ENCODE data around the gene PRKCB. TPM values are rescaled to one million over a fixed set of nuclear protein-coding genes. Genes with fewer than 3 reads are reported as not detected.
"Not testable (repeated sequence)": the region's sequence is repeated elsewhere in the genome, so short reads cannot be mapped to it uniquely, and the experiment has no call there.

Gene PRKCB
- total RNA-seq, 2 donors from 2014 or later, result 72.1 to 77.0 TPM

GRCh38 chr16:23929237-23929636, 93.5 kb downstream of the PRKCB start:
- no peaks in the 10 kb centered on the region for H3K27me3 Mint-ChIP-seq (ENCODE audit: low read depth)
- no peak overlapping the region for H3K27ac Mint-ChIP-seq
- H3K9me3 Mint-ChIP-seq, result peaks cover 5 to 7% of the 10 kb centered on the region in 2 donors
- H3K4me3 Mint-ChIP-seq, result no peak overlapping the region
- H3K4me1 Mint-ChIP-seq (ENCODE audit: low read depth), result peaks cover 7% of the 10 kb centered on the region
- no peak for ATAC-seq (replicated peaks in 1 of 2)
- DNase-seq, result no peak
- H3K36me3 Mint-ChIP-seq (ENCODE audit: insufficient read depth in 2 of 2), result peaks cover 10 to 14% of the 10 kb centered on the region in 2 donors

- Mint-ChIP-seq H3K27ac (no peak overlapping the region), H3K36me3 (ENCODE audit: insufficient read depth in 2 of 2) (peaks cover 10% of the 10 kb centered on the region in 2 donors), H3K4me3 (no peak overlapping the region), H3K9me3 (peaks cover 4 to 7% of the 10 kb centered on the region in 2 donors), H3K4me1 (ENCODE audit: low read depth) (peaks cover 10% of the 10 kb centered on the region), H3K27me3 (ENCODE audit: low read depth) (no peaks in the 10 kb centered on the region)
- ATAC-seq (replicated peaks in 1 of 2) (no peak), DNase-seq (no peak)
Observed at GRCh38 chr16:23929856-23930255, 94.1 kb downstream of the PRKCB start.

GRCh38 chr16:23930791-23931190, 95.0 kb downstream of the PRKCB start:
- peaks cover 2 to 7% of the 10 kb centered on the region in 2 donors for H3K9me3 Mint-ChIP-seq
- no peak for DNase-seq
- H3K36me3 Mint-ChIP-seq (ENCODE audit: insufficient read depth in 2 of 2), result peaks cover 8 to 9% of the 10 kb centered on the region in 2 donors
- no peak overlapping the region for H3K27ac Mint-ChIP-seq
- ATAC-seq (replicated peaks in 1 of 2), result no peak
- H3K4me1 Mint-ChIP-seq (ENCODE audit: low read depth), result peaks cover 15% of the 10 kb centered on the region
- H3K27me3 Mint-ChIP-seq (ENCODE audit: low read depth), result no peaks in the 10 kb centered on the region
- no peak overlapping the region for H3K4me3 Mint-ChIP-seq

GRCh38 chr16:23931199-23931598, 95.4 kb downstream of the PRKCB start:
- Mint-ChIP-seq H3K4me1 (ENCODE audit: low read depth) (peaks cover 19% of the 10 kb centered on the region), H3K36me3 (ENCODE audit: insufficient read depth in 2 of 2) (peaks cover 8% of the 10 kb centered on the region in 2 donors), H3K27ac (no peak overlapping the region), H3K4me3 (no peak overlapping the region), H3K9me3 (peaks cover 2 to 7% of the 10 kb centered on the region in 2 donors), H3K27me3 (ENCODE audit: low read depth) (no peaks in the 10 kb centered on the region)
- DNase-seq (no peak), ATAC-seq (replicated peaks in 1 of 2) (no peak)

GRCh38 chr16:23933650-23934049, 97.9 kb downstream of the PRKCB start:
- H3K9me3 Mint-ChIP-seq; H3K4me3 Mint-ChIP-seq; H3K36me3 Mint-ChIP-seq (ENCODE audit: insufficient read depth in 2 of 2); DNase-seq; H3K27me3 Mint-ChIP-seq (ENCODE audit: low read depth); ATAC-seq (replicated peaks in 1 of 2); H3K27ac Mint-ChIP-seq: not testable (repeated sequence)
- H3K4me1 Mint-ChIP-seq (ENCODE audit: low read depth), result peaks cover 20% of the 10 kb centered on the region

GRCh38 chr16:23934610-23935236, 98.9 kb downstream of the PRKCB start:
- Mint-ChIP-seq H3K27me3 (ENCODE audit: low read depth) (no peaks in the 10 kb centered on the region), H3K4me3 (no peak overlapping the region), H3K36me3 (ENCODE audit: insufficient read depth in 2 of 2) (peaks cover 8% of the 10 kb centered on the region in 2 donors), H3K4me1 (ENCODE audit: low read depth) (peaks cover 20% of the 10 kb centered on the region), H3K27ac (no peak overlapping the region), H3K9me3 (peaks cover 2 to 7% of the 10 kb centered on the region in 2 donors)
- no peak for DNase-seq
- no peak for ATAC-seq (replicated peaks in 1 of 2)

GRCh38 chr16:23940111-23940510, 104.3 kb downstream of the PRKCB start:
- Mint-ChIP-seq H3K9me3 (no peaks in the 10 kb centered on the region), H3K27ac (no peak overlapping the region), H3K36me3 (ENCODE audit: insufficient read depth in 2 of 2) (no peaks in the 10 kb centered on the region), H3K27me3 (ENCODE audit: low read depth) (no peaks in the 10 kb centered on the region), H3K4me1 (ENCODE audit: low read depth) (peaks cover 36% of the 10 kb centered on the region), H3K4me3 (no peak overlapping the region)
- ATAC-seq (replicated peaks in 1 of 2), result no peak
- DNase-seq, result no peak

GRCh38 chr16:23941025-23941424, 105.2 kb downstream of the PRKCB start:
- Mint-ChIP-seq H3K27me3 (ENCODE audit: low read depth) (no peaks in the 10 kb centered on the region), H3K4me1 (ENCODE audit: low read depth) (peaks cover 38% of the 10 kb centered on the region), H3K9me3 (no peaks in the 10 kb centered on the region), H3K4me3 (no peak overlapping the region), H3K36me3 (ENCODE audit: insufficient read depth in 2 of 2) (no peaks in the 10 kb centered on the region), H3K27ac (no peak overlapping the region)
- ATAC-seq (replicated peaks in 1 of 2) (no peak), DNase-seq (no peak)

GRCh38 chr16:23941963-23942564, 106.3 kb downstream of the PRKCB start:
- ATAC-seq (replicated peaks in 1 of 2), result no peak
- no peak for DNase-seq
- Mint-ChIP-seq H3K4me1 (ENCODE audit: low read depth) (peaks cover 44% of the 10 kb centered on the region), H3K9me3 (no peaks in the 10 kb centered on the region), H3K4me3 (no peak overlapping the region), H3K27ac (no peak overlapping the region), H3K27me3 (ENCODE audit: low read depth) (no peaks in the 10 kb centered on the region), H3K36me3 (ENCODE audit: insufficient read depth in 2 of 2) (no peaks in the 10 kb centered on the region)

GRCh38 chr16:23943604-23944003, 107.8 kb downstream of the PRKCB start:
- Mint-ChIP-seq H3K9me3 (no peaks in the 10 kb centered on the region), H3K27ac (no peak overlapping the region), H3K4me3 (no peak overlapping the region), H3K4me1 (ENCODE audit: low read depth) (peaks cover 59% of the 10 kb centered on the region), H3K27me3 (ENCODE audit: low read depth) (no peaks in the 10 kb centered on the region), H3K36me3 (ENCODE audit: insufficient read depth in 2 of 2) (no peaks in the 10 kb centered on the region)
- DNase-seq (no peak), ATAC-seq (replicated peaks in 1 of 2) (peak; percentile 45 to 49)

GRCh38 chr16:23944381-23944780, 108.6 kb downstream of the PRKCB start:
- no peaks in the 10 kb centered on the region for H3K36me3 Mint-ChIP-seq (ENCODE audit: insufficient read depth in 2 of 2)
- no peak for ATAC-seq (replicated peaks in 1 of 2)
- no peaks in the 10 kb centered on the region for H3K27me3 Mint-ChIP-seq (ENCODE audit: low read depth)
- H3K27ac Mint-ChIP-seq, result no peak overlapping the region
- no peaks in the 10 kb centered on the region for H3K9me3 Mint-ChIP-seq
- no peak for DNase-seq
- no peak overlapping the region for H3K4me3 Mint-ChIP-seq
- peaks cover 66% of the 10 kb centered on the region for H3K4me1 Mint-ChIP-seq (ENCODE audit: low read depth)

GRCh38 chr16:23945243-23945642, 109.5 kb downstream of the PRKCB start:
- H3K4me3 Mint-ChIP-seq, result no peak overlapping the region
- no peaks in the 10 kb centered on the region for H3K27me3 Mint-ChIP-seq (ENCODE audit: low read depth)
- no peaks in the 10 kb centered on the region for H3K9me3 Mint-ChIP-seq
- DNase-seq (no peak), ATAC-seq (replicated peaks in 1 of 2) (no peak)
- peak overlapping the region; percentile 61 for H3K27ac Mint-ChIP-seq
- H3K4me1 Mint-ChIP-seq (ENCODE audit: low read depth), result peaks cover 74% of the 10 kb centered on the region
- no peaks in the 10 kb centered on the region for H3K36me3 Mint-ChIP-seq (ENCODE audit: insufficient read depth in 2 of 2)

GRCh38 chr16:23947838-23948237, 112.1 kb downstream of the PRKCB start:
- DNase-seq (no peak), ATAC-seq (replicated peaks in 1 of 2) (no peak)
- Mint-ChIP-seq H3K36me3 (ENCODE audit: insufficient read depth in 2 of 2) (peaks cover 0 to 4% of the 10 kb centered on the region in 2 donors), H3K27ac (no peak overlapping the region), H3K4me1 (ENCODE audit: low read depth) (peaks cover 96% of the 10 kb centered on the region), H3K4me3 (no peak overlapping the region), H3K27me3 (ENCODE audit: low read depth) (no peaks in the 10 kb centered on the region), H3K9me3 (no peaks in the 10 kb centered on the region)

GRCh38 chr16:23948949-23949411, 113.2 kb downstream of the PRKCB start:
- H3K36me3 Mint-ChIP-seq (ENCODE audit: insufficient read depth in 2 of 2), result peaks cover 0 to 4% of the 10 kb centered on the region in 2 donors
- DNase-seq (peak; percentile 70 to 71), ATAC-seq (replicated peaks in 1 of 2) (peak; percentile 68 to 71)
- no peaks in the 10 kb centered on the region for H3K27me3 Mint-ChIP-seq (ENCODE audit: low read depth)
- peak overlapping the region; percentile 48 for H3K27ac Mint-ChIP-seq
- H3K4me1 Mint-ChIP-seq (ENCODE audit: low read depth), result peaks cover 94% of the 10 kb centered on the region
- peak overlapping the region; percentile 63 to 77 for H3K4me3 Mint-ChIP-seq
- no peaks in the 10 kb centered on the region for H3K9me3 Mint-ChIP-seq

Measured in activated T-cell treated with anti-CD3 and anti-CD28 coated beads, Interleukin-2, amount 50 U/mL, for 72 hours (primary cell).